Activated CD8-positive, alpha-beta T cell treated with anti-CD3 and anti-CD28 coated beads, Interleukin-2, amount 10 ng/mL, durations not matched to agents 7 days and 5 days (primary cell): ENCODE measurements around the gene UBFD1. TPM values are rescaled to one million over a fixed set of nuclear protein-coding genes. Genes with fewer than 3 reads are reported as not detected.
A peak's percentile ranks its signal among the peaks of the same experiment; 100 is the strongest.

Experiments used
- ATAC-seq: fragments of 150-1000 bp; cut with Tn5 transposase; one replicate; pipeline ENCODE4 v1.10.0; 2021; ENCODE audit warnings: moderate library complexity
- CTCF ChIA-PET: fragments of 350-600 bp; sonication (Branson Sonifier 250); formaldehyde crosslinking; loops from one replicate; lab custom pipeline; 2021; ENCODE audit warnings: antibody characterized with exemption; lab: Charles Lee
- POLR2A ChIA-PET: fragments of 350-600 bp; sonication (Branson Sonifier 250); formaldehyde crosslinking; loops from one replicate; lab custom pipeline; 2021; ENCODE audit warnings: antibody characterized with exemption; lab: Charles Lee
- DNase-seq: peaks from one replicate; pipeline ENCODE4 v3.0.0-alpha.2; 2020
- H3K27ac Mint-ChIP-seq: one replicate; pipeline ENCODE4 v1.8.0; 2021; ENCODE audit warnings: mild to moderate bottlenecking, mixed read lengths
- H3K27me3 Mint-ChIP-seq: one replicate; pipeline ENCODE4 v1.8.0; 2021; ENCODE audit warnings: low read depth, mixed read lengths
- H3K36me3 Mint-ChIP-seq: one replicate; pipeline ENCODE4 v1.8.0; 2021; ENCODE audit warnings: low read depth, mixed read lengths
- H3K4me1 Mint-ChIP-seq: one replicate; pipeline ENCODE4 v1.8.0; 2021; ENCODE audit warnings: low read depth, mixed read lengths
- H3K4me3 Mint-ChIP-seq: one replicate; pipeline ENCODE4 v1.8.0; 2021; ENCODE audit warnings: mild to moderate bottlenecking, mixed read lengths
- H3K9me3 Mint-ChIP-seq: one replicate; pipeline ENCODE4 v1.8.0; 2022; ENCODE audit warnings: mixed read lengths; ENCODE audit not compliant: insufficient read depth
- total RNA-seq, 2 experiments: library from RNA; stranded (reverse); gene quantifications; one replicate each; pipeline ENCODE4 v1.2.3, GENCODE V29; 2021

Gene UBFD1
- total RNA-seq, 2 experiments from 2014 or later, result 40.2 to 46.3 TPM

GRCh38 chr16:23544436-23544835, 13.1 kb upstream of the UBFD1 start:
- no peaks in the 10 kb centered on the region for H3K27me3 Mint-ChIP-seq
- H3K27ac Mint-ChIP-seq, result no peak overlapping the region
- H3K4me3 Mint-ChIP-seq, result no peak overlapping the region
- POLR2A ChIA-PET, result no interaction called here
- H3K36me3 Mint-ChIP-seq, result peaks cover 31% of the 10 kb centered on the region
- H3K9me3 Mint-ChIP-seq, result no peaks in the 10 kb centered on the region
- DNase-seq (no peak), ATAC-seq (no peak)
- no peaks in the 10 kb centered on the region for H3K4me1 Mint-ChIP-seq
- CTCF ChIA-PET, result interaction anchor here (0.7 kb wide), 1 partner anchor 10 kb away, joined by 3 read pairs; no protein-coding TSS in a partner anchor

GRCh38 chr16:23549938-23550337, 7.6 kb upstream of the UBFD1 start:
- Mint-ChIP-seq H3K4me3 (no peak overlapping the region), H3K27ac (no peak overlapping the region), H3K9me3 (no peaks in the 10 kb centered on the region), H3K36me3 (peaks cover 27% of the 10 kb centered on the region), H3K27me3 (no peaks in the 10 kb centered on the region), H3K4me1 (peaks cover 3% of the 10 kb centered on the region)
- ChIA-PET CTCF (no interaction called here), POLR2A (no interaction called here)
- DNase-seq (no peak), ATAC-seq (no peak)

GRCh38 chr16:23552161-23552560, 5.4 kb upstream of the UBFD1 start:
- Mint-ChIP-seq H3K4me3 (no peak overlapping the region), H3K27ac (no peak overlapping the region), H3K27me3 (no peaks in the 10 kb centered on the region), H3K4me1 (peaks cover 17% of the 10 kb centered on the region), H3K9me3 (no peaks in the 10 kb centered on the region), H3K36me3 (peaks cover 24% of the 10 kb centered on the region)
- DNase-seq (no peak), ATAC-seq (no peak)
- POLR2A ChIA-PET, result no interaction called here
- CTCF ChIA-PET, result no interaction called here

GRCh38 chr16:23554536-23554935, 3.0 kb upstream of the UBFD1 start:
- CTCF ChIA-PET, result interaction anchor here (0.7 to 2.1 kb wide), 4 partner anchors 10 to 119 kb away, joined by 3 to 13 read pairs (median 6); partner anchors contain the start of gene NDUFAB1
- ATAC-seq (no peak), DNase-seq (no peak)
- no peak overlapping the region for H3K4me3 Mint-ChIP-seq
- no peak overlapping the region for H3K27ac Mint-ChIP-seq
- H3K4me1 Mint-ChIP-seq, result peaks cover 27% of the 10 kb centered on the region
- POLR2A ChIA-PET, result interaction anchor here (0.7 kb wide), 1 partner anchor 1590 kb away, joined by 3 read pairs; no protein-coding TSS in a partner anchor
- no peaks in the 10 kb centered on the region for H3K27me3 Mint-ChIP-seq
- peaks cover 21% of the 10 kb centered on the region for H3K36me3 Mint-ChIP-seq
- H3K9me3 Mint-ChIP-seq, result no peaks in the 10 kb centered on the region

- ChIA-PET POLR2A (interaction anchor here (0.6 to 1.5 kb wide), 8 partner anchors 11 to 122 kb away, joined by 3 to 4 read pairs (median 3); partner anchors contain the start of genes GGA2 and NDUFAB1), CTCF (interaction anchor here (1.0 to 2.4 kb wide), 9 partner anchors 17 to 122 kb away, joined by 3 to 12 read pairs (median 4); no protein-coding TSS in a partner anchor)
- H3K4me3 Mint-ChIP-seq, result peak overlapping the region; percentile 95
- ATAC-seq, result no peak
- no peaks in the 10 kb centered on the region for H3K27me3 Mint-ChIP-seq
- peak overlapping the region; percentile 94 for H3K27ac Mint-ChIP-seq
- H3K9me3 Mint-ChIP-seq, result no peaks in the 10 kb centered on the region
- DNase-seq, result peak; percentile 34
- H3K4me1 Mint-ChIP-seq, result peaks cover 35% of the 10 kb centered on the region
- H3K36me3 Mint-ChIP-seq, result peaks cover 29% of the 10 kb centered on the region
Observed at GRCh38 chr16:23557779-23558702, 514 bp downstream of the UBFD1 start.

- H3K4me1 Mint-ChIP-seq, result peaks cover 26% of the 10 kb centered on the region
- POLR2A ChIA-PET, result interaction anchor here (2.1 kb wide), 1 partner anchor 35 kb away, joined by 5 read pairs; no protein-coding TSS in a partner anchor
- CTCF ChIA-PET, result interaction anchor here (1.2 to 1.3 kb wide), 2 partner anchors 22 to 35 kb away, joined by 3 to 4 read pairs; no protein-coding TSS in a partner anchor
- H3K27ac Mint-ChIP-seq, result no peak overlapping the region
- H3K36me3 Mint-ChIP-seq, result peaks cover 45% of the 10 kb centered on the region
- ATAC-seq, result no peak
- no peak overlapping the region for H3K4me3 Mint-ChIP-seq
- no peaks in the 10 kb centered on the region for H3K9me3 Mint-ChIP-seq
- DNase-seq, result no peak
- H3K27me3 Mint-ChIP-seq, result no peaks in the 10 kb centered on the region
Observed at GRCh38 chr16:23561586-23561985, 4.1 kb downstream of the UBFD1 start.

- Mint-ChIP-seq H3K9me3 (no peaks in the 10 kb centered on the region), H3K27me3 (no peaks in the 10 kb centered on the region), H3K27ac (no peak overlapping the region), H3K4me1 (peaks cover 21% of the 10 kb centered on the region), H3K36me3 (peaks cover 51% of the 10 kb centered on the region), H3K4me3 (no peak overlapping the region)
- ChIA-PET CTCF (interaction anchor here (1.3 kb wide), 1 partner anchor 34 kb away, joined by 3 read pairs; no protein-coding TSS in a partner anchor), POLR2A (interaction anchor here (2.1 kb wide), 1 partner anchor 34 kb away, joined by 5 read pairs; no protein-coding TSS in a partner anchor)
- ATAC-seq (no peak), DNase-seq (no peak)
Observed at GRCh38 chr16:23562505-23562904, 5.0 kb downstream of the UBFD1 start.

- Mint-ChIP-seq H3K9me3 (no peaks in the 10 kb centered on the region), H3K27ac (no peak overlapping the region), H3K36me3 (peaks cover 54% of the 10 kb centered on the region), H3K4me1 (peaks cover 21% of the 10 kb centered on the region), H3K27me3 (no peaks in the 10 kb centered on the region), H3K4me3 (no peak overlapping the region)
- CTCF ChIA-PET, result no interaction called here
- POLR2A ChIA-PET, result no interaction called here
- DNase-seq, result no peak
- no peak for ATAC-seq
Observed at GRCh38 chr16:23563186-23563585, 5.7 kb downstream of the UBFD1 start.

- Mint-ChIP-seq H3K4me3 (no peak overlapping the region), H3K36me3 (peaks cover 55% of the 10 kb centered on the region), H3K27me3 (no peaks in the 10 kb centered on the region), H3K9me3 (no peaks in the 10 kb centered on the region), H3K4me1 (peaks cover 8% of the 10 kb centered on the region), H3K27ac (no peak overlapping the region)
- ChIA-PET CTCF (interaction anchor here (0.8 to 1.2 kb wide), 2 partner anchors 12 to 131 kb away, joined by 3 read pairs; no protein-coding TSS in a partner anchor), POLR2A (no interaction called here)
- DNase-seq, result no peak
- no peak for ATAC-seq
Observed at GRCh38 chr16:23564575-23565363, 7.2 kb downstream of the UBFD1 start.

- no peaks in the 10 kb centered on the region for H3K4me1 Mint-ChIP-seq
- no peak overlapping the region for H3K4me3 Mint-ChIP-seq
- ATAC-seq (no peak), DNase-seq (no peak)
- ChIA-PET CTCF (no interaction called here), POLR2A (no interaction called here)
- H3K9me3 Mint-ChIP-seq, result no peaks in the 10 kb centered on the region
- H3K27ac Mint-ChIP-seq, result no peak overlapping the region
- peaks cover 55% of the 10 kb centered on the region for H3K36me3 Mint-ChIP-seq
- no peaks in the 10 kb centered on the region for H3K27me3 Mint-ChIP-seq
Observed at GRCh38 chr16:23566724-23567123, 9.2 kb downstream of the UBFD1 start.

- ATAC-seq, result no peak
- H3K36me3 Mint-ChIP-seq, result peaks cover 50% of the 10 kb centered on the region
- no peaks in the 10 kb centered on the region for H3K9me3 Mint-ChIP-seq
- H3K4me3 Mint-ChIP-seq, result no peak overlapping the region
- ChIA-PET CTCF (no interaction called here), POLR2A (no interaction called here)
- H3K27ac Mint-ChIP-seq, result no peak overlapping the region
- H3K27me3 Mint-ChIP-seq, result no peaks in the 10 kb centered on the region
- no peaks in the 10 kb centered on the region for H3K4me1 Mint-ChIP-seq
- no peak for DNase-seq
Observed at GRCh38 chr16:23567602-23568001, 10.1 kb downstream of the UBFD1 start.
